GDM1 (cell line): Measurements from ENCODE around the gene CASR.

Source experiments
- DNase-seq: peaks from one replicate; lab custom pipeline; 2025; lab: John Stamatoyannopoulos, UW

Gene CASR

GRCh38 chr3:122305818-122306621, 122.6 kb downstream of the CASR start:
- no peak for DNase-seq

- no peak for DNase-seq
Measured at GRCh38 chr3:122306622-122306953, 123.1 kb downstream of the CASR start.

GRCh38 chr3:122307094-122307687, 123.7 kb downstream of the CASR start:
- no peak for DNase-seq

GRCh38 chr3:122307976-122308375, 124.5 kb downstream of the CASR start:
- no peak for DNase-seq

- DNase-seq: no peak
Measured at GRCh38 chr3:122310361-122310760, 126.9 kb downstream of the CASR start.

- DNase-seq: no peak
Measured at GRCh38 chr3:122312826-122313225, 129.4 kb downstream of the CASR start.

GRCh38 chr3:122313281-122313680, 129.8 kb downstream of the CASR start:
- no peak for DNase-seq

GRCh38 chr3:122314228-122314876, 130.9 kb downstream of the CASR start:
- DNase-seq: no peak

GRCh38 chr3:122315619-122316018, 132.2 kb downstream of the CASR start:
- no peak for DNase-seq

- no peak for DNase-seq
Measured at GRCh38 chr3:122316368-122316767, 132.9 kb downstream of the CASR start.

GRCh38 chr3:122318620-122319019, 135.2 kb downstream of the CASR start:
- DNase-seq: no peak

- DNase-seq: no peak
Measured at GRCh38 chr3:122322095-122323075, 138.9 kb downstream of the CASR start.

GRCh38 chr3:122324871-122325323, 141.4 kb downstream of the CASR start, which contains the start of gene CSTA:
TSS of gene CSTA (plus strand) at chr3:122325248. CDS start at chr3:122325293, 45 bp downstream.
- no peak for DNase-seq

- no peak for DNase-seq
Measured at GRCh38 chr3:122325769-122326168, 142.3 kb downstream of the CASR start.

GRCh38 chr3:122331886-122332285, 148.4 kb downstream of the CASR start:
- no peak for DNase-seq

- DNase-seq: no peak
Measured at GRCh38 chr3:122332551-122332950, 149.1 kb downstream of the CASR start.
